ENCODE measurements around the gene TIE1. TPM values are rescaled to one million over a fixed set of nuclear protein-coding genes. Genes with fewer than 3 reads are reported as not detected.

Gene TIE1
- 15.7 TPM for total RNA-seq

DNA sequence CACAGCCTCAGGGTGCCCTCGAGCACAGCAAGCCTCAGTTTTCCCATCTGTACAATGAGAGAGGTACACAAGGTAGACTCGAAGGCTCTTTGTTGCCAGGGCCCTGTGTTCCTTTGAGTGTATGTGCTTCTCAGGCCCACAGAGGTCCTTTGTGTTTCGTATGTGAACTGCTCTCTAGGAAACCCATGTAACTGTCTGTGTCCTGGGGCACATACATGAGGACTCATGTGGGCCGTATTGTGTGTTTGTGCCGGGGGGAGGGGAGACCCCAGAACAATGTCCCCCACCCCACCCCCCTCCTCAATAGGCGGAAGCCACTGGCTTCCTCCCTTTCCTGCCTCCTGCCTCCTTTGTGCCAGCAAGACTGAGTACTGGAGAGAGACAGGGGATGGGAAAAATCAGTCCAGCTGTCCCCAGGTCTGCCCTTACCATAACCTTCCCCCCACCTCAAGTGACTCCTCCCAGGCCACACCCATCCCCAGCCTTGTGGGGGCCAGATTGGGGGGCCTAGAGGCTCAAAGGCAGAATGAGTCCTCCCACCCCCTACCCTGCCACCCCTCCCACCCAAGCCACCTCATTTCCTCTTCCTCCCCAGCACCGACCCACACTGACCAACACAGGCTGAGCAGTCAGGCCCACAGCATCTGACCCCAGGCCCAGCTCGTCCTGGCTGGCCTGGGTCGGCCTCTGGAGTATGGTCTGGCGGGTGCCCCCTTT lies at the start of gene TIE1:
Gene TIE1 (plus strand): TSS at position 605 of the 717 bp plus-strand sequence. CDS start 90 bp downstream, at position 695.

GRCh38 chr1:43269627-43270375 lies 31.0 kb upstream of the TIE1 start, which contains the start of gene TMEM125:
Gene TMEM125, plus strand, starts transcription at chr1:43269983. Its CDS starts 2,740 bp downstream, at chr1:43272723.

DNA sequence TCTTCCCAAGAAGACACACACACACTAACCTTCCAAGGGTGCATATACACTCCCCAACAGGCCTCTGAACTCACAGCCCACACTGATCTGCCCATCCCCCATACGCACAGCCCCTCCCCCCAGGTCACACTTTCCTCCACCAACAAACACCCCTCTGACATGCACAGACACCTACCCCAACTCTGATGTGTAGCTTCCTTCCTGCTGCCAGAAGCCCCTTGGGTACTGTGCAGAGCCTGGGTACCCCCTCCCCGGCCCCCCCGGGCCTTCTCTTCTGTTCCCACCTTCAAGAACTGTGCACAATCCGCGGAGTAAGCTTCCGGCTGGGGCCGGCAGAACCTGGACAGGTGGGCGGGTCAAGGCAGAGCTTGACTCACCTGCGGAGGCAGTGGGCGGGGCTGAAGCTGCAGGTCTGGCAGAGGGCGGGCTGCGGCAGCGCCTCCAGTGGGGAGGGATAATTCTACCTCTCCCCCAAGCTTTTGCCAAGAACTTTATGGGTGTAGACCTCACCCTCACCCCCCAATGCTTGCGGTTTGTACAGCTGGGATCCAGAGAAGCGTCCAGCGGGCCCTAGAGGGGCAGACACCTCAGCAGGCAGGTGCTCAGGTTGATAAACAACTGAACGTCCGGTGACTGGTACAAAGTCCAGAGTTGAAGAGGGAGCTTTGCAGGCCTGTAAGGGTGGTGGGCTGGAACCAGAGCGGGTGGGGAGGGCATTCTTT lies 15.4 kb upstream of the TIE1 start, which contains the start of gene C1orf210:
Gene C1orf210 (minus strand): TSS at position 313 of the 722 bp plus-strand sequence. CDS start 2,311 bp downstream, outside the sequence.

GRCh38 chr1:43337588-43337987 lies 36.8 kb downstream of the TIE1 start, which contains the start of gene MPL:
Gene MPL, plus strand, starts transcription at chr1:43337818. Its CDS starts 31 bp downstream, at chr1:43337849.

DNA sequence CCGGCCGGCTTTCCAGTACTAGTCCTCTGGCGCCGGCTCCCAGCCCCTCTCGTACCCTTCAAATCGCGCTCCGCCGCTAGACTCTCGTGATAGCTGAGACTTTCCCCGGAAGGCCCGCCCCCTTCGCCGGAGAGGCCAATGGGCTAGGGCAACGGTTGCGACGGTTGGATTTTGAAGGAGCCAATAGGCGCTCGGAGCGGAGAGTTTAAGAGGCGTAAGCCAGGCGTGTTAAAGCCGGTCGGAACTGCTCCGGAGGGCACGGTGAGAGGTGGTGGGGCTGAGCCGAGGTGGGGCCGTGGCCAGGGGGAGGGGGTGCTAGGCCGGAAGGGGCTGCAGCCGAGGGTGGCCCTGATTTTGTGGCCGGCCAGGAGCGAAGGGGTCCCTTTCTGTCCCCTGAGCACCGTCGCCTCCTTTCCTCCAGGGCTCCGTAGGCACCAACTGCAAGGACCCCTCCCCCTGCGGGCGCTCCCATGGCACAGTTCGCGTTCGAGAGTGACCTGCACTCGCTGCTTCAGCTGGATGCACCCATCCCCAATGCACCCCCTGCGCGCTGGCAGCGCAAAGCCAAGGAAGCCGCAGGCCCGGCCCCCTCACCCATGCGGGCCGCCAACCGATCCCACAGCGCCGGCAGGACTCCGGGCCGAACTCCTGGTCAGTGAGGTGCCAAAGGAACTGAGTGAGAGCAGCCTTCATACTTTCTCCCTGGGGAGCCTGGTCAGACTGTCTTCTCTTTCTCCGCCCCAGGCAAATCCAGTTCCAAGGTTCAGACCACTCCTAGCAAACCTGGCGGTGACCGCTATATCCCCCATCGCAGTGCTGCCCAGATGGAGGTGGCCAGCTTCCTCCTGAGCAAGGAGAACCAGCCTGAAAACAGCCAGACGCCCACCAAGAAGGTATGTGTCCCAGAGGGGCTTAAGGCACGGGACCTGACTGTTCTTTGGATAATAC lies 58.2 kb downstream of the TIE1 start, which contains the start of gene CDC20:
Gene CDC20 (plus strand): TSS at position 236 of the 948 bp plus-strand sequence. CDS start 235 bp downstream, at position 471.

GRCh38 chr1:43367904-43368645 lies 67.3 kb downstream of the TIE1 start, which contains the start of gene ELOVL1:
Gene ELOVL1, minus strand, starts transcription at chr1:43368011. Its CDS starts 2,402 bp downstream, at chr1:43365609.

Other genes starting within 250 kb of the TIE1 start
- 50.1 TPM for gene EBNA1BP2, start 128.7 kb upstream of the TIE1 start, total RNA-seq
- gene CFAP57, start 128.7 kb upstream of the TIE1 start, total RNA-seq: 1.3 TPM
- 0.31 TPM for gene TMEM125, start 31.0 kb upstream of the TIE1 start, total RNA-seq
- gene C1orf210, start 15.4 kb upstream of the TIE1 start, total RNA-seq: not detected
- not detected for gene MPL, start 36.8 kb downstream of the TIE1 start, total RNA-seq
- gene CDC20, start 58.0 kb downstream of the TIE1 start, total RNA-seq: 6.9 TPM
- 7.2 TPM for gene ELOVL1, start 67.0 kb downstream of the TIE1 start, total RNA-seq
- 28.2 TPM for gene MED8, start 88.8 kb downstream of the TIE1 start, total RNA-seq
- gene SZT2, start 88.9 kb downstream of the TIE1 start, total RNA-seq: 78.6 TPM
- gene HYI, start 152.9 kb downstream of the TIE1 start, total RNA-seq: 50.1 TPM
- gene PTPRF, start 229.9 kb downstream of the TIE1 start, total RNA-seq: 73.2 TPM